ENCODE results near the gene RGP1. TPM values are rescaled to one million over a fixed set of nuclear protein-coding genes. Genes with fewer than 3 reads are reported as not detected.

The RGP1 gene
- total RNA-seq (2014; rRNA removed; shearing (Covaris generic)), result 12.3 and 13.5 TPM in 2 replicates
- 27.1 and 31.3 TPM in 2 replicates for total RNA-seq (2022)
- Bru-seq, nascent RNA, result percentile 72 among the genes with signal in this experiment
- BruChase-seq, experiment 1, labeled RNA remaining after a 6-hour chase, result percentile 90 among the genes with signal in this experiment
- percentile 80 among the genes with signal in this experiment for BruChase-seq, experiment 2, labeled RNA remaining after a 2-hour chase
- long read RNA-seq, full-length matches to known transcripts, result 2 of 25 reads
- long read RNA-seq, partial matches to known transcripts, result 0 of 25 reads
- long read RNA-seq, other reads (novel, unspliced or antisense), result 23 of 25 reads

- POLR2A ChIA-PET, result interaction anchor here (0.5 to 4.3 kb wide), 21 partner anchors 8 to 130 kb away, joined by 3 to 38 read pairs (median 4); partner anchors contain the start of genes ARHGEF39, CREB3, HINT2 and SIT1
- BruUV-seq (replicated peaks), result no TSS peak
- H3K79me2 ChIP-seq (ENCODE audit: insufficient read depth, low read depth, low read length), result peaks cover 39% of the 10 kb centered on the region
- peaks cover 51% of the 10 kb centered on the region for H3K4me1 ChIP-seq (ENCODE audit: insufficient read depth, low read length, poor library complexity, severe bottlenecking)
- peak within 1 kb of the TSS; percentile 51 for H3K27ac ChIP-seq (ENCODE audit: low read depth, low read length, poor library complexity, severe bottlenecking)
- intact Hi-C loops (cut with micrococcal nuclease; ENCODE audit: unreplicated experiment), result loop anchor here (1.0 to 2.0 kb wide), 2 partner anchors 13 to 66 kb away; partner anchors contain the start of gene HINT2
- peaks cover 35% of the 10 kb centered on the region for H3K36me3 ChIP-seq (ENCODE audit: insufficient read depth, low read length)
- peak within 1 kb of the TSS; percentile 89 for H3K4me3 ChIP-seq (ENCODE audit: low read depth, low read length, poor library complexity, severe bottlenecking)
- peak within 1 kb of the TSS; percentile 79 for H2AFZ ChIP-seq (ENCODE audit: low read length)
- no peaks in the 10 kb centered on the region for H3K9me3 ChIP-seq (ENCODE audit: low read length)
- peaks cover 14% of the 10 kb centered on the region; the same call in 1 of the 2 replicates for H4K20me1 ChIP-seq (ENCODE audit: insufficient read depth, low read length)
- peak; percentile 79 for DNase-seq (ENCODE audit: low spot score)
- TF ChIP-seq EZH2phosphoT487 (IDR thresholded peaks at IDR 0.05; ENCODE audit: borderline replicate concordance, low read depth, low read length), result no peak
- TF ChIP-seq CTCF (conservative IDR thresholded peaks at IDR 0.05; ENCODE audit: low read length), result no peak
- H3K9me2 ChIP-seq (ENCODE audit: insufficient read depth, low read length), result no peaks in the 10 kb centered on the region
- CTCF ChIA-PET (ENCODE audit: unreplicated experiment), result interaction anchor here (0.6 to 2.3 kb wide), 10 partner anchors 8 to 404 kb away, joined by 3 to 8 read pairs (median 4); partner anchors contain the start of gene ARHGEF39
- peak within 1 kb of the TSS; percentile 98 for H3K4me2 ChIP-seq (ENCODE audit: low read length)
Measured at GRCh38 chr9:35748858-35749514, at the start of gene RGP1, which contains the start of gene GBA2. Gene RGP1 (plus strand): TSS chr9:35749287. CDS start chr9:35749756, 469 bp downstream. Gene GBA2 (minus strand): TSS chr9:35749228. CDS start chr9:35748704, 524 bp downstream.

GRCh38 chr9:35700031-35700430, 49.1 kb upstream of the RGP1 start:
- no TSS peak for BruUV-seq (replicated peaks)
- Histone ChIP-seq H3K4me2 (ENCODE audit: low read length) (no peak overlapping the region), H3K27ac (ENCODE audit: low read depth, low read length, poor library complexity, severe bottlenecking) (no peak overlapping the region), H3K9me2 (ENCODE audit: insufficient read depth, low read length) (no peaks in the 10 kb centered on the region), H4K20me1 (ENCODE audit: insufficient read depth, low read length) (no peaks in the 10 kb centered on the region), H3K79me2 (ENCODE audit: insufficient read depth, low read depth, low read length) (no peaks in the 10 kb centered on the region), H2AFZ (ENCODE audit: low read length) (no peak overlapping the region), H3K4me3 (ENCODE audit: low read depth, low read length, poor library complexity, severe bottlenecking) (no peak overlapping the region), H3K36me3 (ENCODE audit: insufficient read depth, low read length) (peaks cover 95% of the 10 kb centered on the region), H3K4me1 (ENCODE audit: insufficient read depth, low read length, poor library complexity, severe bottlenecking) (no peaks in the 10 kb centered on the region), H3K9me3 (ENCODE audit: low read length) (no peaks in the 10 kb centered on the region)
- intact Hi-C loops (cut with micrococcal nuclease; ENCODE audit: unreplicated experiment), result no loop called here
- CTCF ChIA-PET (ENCODE audit: unreplicated experiment), result no interaction called here
- TF ChIP-seq EZH2phosphoT487 (IDR thresholded peaks at IDR 0.05; ENCODE audit: borderline replicate concordance, low read depth, low read length) (no peak), CTCF (conservative IDR thresholded peaks at IDR 0.05; ENCODE audit: low read length) (no peak)
- no peak for DNase-seq (ENCODE audit: low spot score)
- POLR2A ChIA-PET, result no interaction called here
